ELF-1 (cell line): ENCODE data around the gene CLPSL1.

Experiments used
- DNase-seq: peaks from one replicate; pipeline ENCODE4 v3.0.0-alpha.2; 2016; ENCODE audit warnings: low read depth, low spot score

CLPSL1 gene

GRCh38 chr6:35795453-35796071 is 14.7 kb downstream of the CLPSL1 start:
- no peak for DNase-seq

DNA sequence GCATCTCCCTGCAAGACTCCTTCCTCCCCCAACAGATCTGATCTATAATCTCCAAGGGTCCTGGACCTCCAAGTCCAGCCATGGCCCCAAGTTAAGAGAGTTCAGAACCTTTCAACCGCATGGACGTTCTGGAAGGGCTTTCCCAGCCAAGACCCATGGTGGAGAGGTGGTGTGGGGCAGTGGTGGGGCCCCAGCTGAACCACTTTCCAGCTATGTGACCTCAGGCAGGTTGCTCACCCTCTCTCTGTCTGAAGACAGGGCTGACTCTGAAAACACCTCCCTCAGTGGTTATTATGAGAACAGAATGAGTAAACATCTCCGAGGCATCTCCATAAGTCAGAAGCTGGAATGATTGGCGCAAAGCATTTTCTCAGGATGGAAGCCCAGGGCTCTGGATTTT is 15.4 kb downstream of the CLPSL1 start:
- no peak for DNase-seq

DNA sequence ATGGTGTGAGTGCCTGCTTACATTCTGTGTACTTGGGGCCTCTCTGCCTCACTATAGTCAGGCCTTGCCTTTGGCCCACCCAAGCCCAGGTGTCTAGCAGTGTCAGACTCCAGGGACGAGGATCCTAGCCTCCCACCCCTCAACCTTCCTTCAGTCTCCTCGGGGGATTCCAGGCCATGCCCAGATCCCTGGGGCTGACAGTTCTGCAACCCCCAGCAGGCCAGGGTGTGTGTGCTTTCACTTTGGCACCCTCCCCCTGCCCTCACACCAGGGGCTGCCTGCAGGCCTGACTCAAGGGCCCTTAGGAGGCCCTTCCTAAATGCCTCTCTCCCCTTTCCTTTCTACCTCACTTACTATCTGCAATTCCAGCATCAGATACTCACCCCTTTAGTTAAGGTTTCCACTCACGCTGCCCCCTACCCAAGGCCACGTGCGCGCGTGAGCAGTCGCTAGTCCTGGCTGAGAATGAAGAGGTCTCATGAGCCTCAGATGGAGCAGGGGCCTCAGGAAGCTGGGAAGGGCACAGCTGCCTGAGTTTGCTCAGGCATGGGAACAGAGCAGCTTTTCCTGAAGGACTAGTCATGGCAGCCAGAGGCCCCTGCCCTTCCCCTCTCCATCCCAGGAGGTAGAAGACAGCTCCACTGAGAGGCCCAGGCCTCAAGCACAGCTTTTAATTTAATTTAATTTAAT is 17.2 kb downstream of the CLPSL1 start:
- DNase-seq = peak; percentile 32

DNA sequence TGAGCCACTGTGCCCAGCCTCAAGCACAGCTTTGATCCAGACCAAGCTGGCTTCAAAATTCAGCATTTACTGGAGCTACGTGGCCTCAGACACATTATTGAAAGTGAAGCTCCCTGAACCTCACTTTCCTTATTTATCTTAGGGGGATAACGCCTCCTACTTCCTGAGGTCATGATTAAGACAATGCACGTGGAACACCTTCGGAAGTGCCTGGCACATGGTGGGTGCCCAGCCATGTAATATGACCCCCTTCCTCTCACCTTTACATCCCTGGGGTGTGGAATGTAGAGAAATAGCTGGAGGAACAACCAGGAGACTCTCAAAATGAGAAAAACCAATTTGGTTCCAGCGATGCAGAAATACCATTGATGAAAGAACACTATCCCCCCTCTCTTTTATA is 17.9 kb downstream of the CLPSL1 start:
- DNase-seq = no peak

DNA sequence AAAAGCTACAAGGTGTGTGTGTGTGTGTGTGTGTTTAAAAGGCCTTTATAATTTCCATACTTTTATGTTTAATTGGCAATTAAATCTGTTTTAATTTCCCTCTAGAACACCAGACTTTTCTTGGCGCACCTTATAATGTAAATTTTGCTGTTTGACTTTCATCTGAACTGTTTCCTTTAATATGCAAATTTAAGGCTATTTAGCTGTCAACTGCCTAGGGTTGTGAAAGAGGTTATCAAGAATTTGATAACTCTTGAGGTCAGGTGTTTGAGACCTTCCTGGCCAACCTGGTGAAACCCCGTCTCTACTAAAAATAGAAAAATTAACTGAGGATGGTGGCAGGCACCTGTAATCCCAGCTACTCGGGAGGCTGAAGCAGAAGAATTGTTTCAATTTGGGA is 20.3 kb downstream of the CLPSL1 start:
- no peak for DNase-seq

GRCh38 chr6:35804996-35805736 is 24.3 kb downstream of the CLPSL1 start, which contains the start of gene LHFPL5:
LHFPL5 (plus strand) TSS chr6:35805352; CDS start chr6:35805671, 319 bp downstream.
- DNase-seq = peak; percentile 89

DNA sequence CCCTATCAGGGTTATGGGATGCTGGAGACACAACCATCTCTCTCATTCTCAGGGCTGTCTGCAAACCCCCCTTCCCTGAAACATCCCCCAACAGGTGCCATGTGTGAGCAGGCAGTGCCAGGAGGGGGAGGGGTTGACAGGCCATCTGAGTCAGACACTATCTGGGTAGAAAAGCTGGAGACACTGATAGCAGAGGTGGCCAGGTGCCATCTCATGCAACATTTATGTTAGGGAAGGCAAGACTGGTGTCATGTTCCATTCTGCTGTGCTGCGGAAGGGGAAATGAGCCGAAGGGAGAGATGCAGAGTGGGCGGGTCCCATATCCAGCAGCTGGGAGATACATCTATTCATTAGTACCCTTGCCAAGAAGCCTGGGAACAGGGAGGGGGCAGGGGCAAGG is 27.9 kb downstream of the CLPSL1 start:
- no peak for DNase-seq

DNA sequence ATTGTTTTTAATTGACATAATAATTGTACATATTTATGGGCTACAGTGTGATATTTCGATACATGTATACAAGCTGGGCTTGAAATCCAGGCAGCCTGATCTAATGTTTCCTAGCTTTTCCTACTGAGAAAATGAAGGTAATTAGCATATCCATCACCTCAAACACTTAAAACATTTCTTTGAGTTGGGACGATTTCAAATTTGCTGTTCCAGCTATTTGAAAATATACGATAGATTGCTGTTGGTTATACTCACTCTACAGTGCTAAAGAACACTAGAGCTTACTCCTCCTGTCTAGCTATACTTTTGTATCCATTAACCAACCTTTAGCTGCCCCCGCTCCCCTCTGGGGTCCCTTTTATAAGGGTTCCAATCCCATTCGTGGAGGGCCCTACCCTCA is 29.0 kb downstream of the CLPSL1 start:
- no peak for DNase-seq

DNA sequence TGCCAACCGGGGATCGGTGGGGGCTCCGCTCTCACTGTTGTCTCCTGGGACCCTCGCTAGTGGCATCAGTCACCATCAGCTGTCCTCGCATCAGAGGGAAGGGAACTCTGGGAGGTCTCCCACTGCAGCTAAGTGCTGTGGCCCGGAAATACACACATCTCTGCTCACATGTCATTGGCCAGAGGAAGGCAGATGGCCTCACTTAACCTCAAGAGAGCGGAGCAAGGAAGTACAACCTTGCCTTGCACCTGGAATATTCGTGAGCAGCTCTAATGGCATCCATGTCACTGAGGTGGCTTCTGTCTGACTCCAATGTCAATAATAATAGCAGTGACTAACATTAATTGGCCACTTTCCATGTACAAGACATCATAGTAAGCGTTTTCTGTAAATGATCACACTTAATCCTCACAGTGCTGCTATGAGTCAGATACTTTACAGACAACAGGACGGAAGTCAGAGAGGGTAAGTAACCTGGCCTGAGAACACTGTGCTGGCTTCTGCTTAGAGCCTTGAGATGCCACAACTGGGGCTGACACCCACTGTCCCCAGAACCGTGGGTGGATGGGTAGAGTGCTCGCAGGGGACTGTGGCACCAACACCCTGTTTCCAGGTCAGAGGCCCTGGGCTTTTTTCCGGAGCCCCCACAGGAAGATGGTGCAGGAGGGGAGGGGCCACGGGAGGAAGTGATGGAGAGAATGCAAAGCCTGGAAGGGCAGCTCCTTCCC is 30.3 kb downstream of the CLPSL1 start:
- no peak for DNase-seq

DNA sequence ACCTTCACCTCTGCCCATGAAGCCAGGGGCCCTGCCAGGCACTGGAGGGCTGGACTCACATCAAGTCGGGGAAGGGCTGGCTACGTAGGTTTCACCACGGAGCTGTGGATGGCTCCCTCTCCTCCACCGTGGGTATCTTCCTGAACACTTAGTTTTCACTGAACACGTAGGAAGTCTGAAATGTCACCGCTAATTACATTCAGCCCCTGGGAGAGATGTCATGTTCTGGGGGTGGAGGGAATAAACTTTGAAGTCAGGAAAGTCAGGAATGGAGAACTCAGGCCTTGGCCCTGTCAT is 30.8 kb downstream of the CLPSL1 start:
- no peak for DNase-seq

- DNase-seq = no peak
Measured at GRCh38 chr6:35817515-35817914, 36.7 kb downstream of the CLPSL1 start.

DNA sequence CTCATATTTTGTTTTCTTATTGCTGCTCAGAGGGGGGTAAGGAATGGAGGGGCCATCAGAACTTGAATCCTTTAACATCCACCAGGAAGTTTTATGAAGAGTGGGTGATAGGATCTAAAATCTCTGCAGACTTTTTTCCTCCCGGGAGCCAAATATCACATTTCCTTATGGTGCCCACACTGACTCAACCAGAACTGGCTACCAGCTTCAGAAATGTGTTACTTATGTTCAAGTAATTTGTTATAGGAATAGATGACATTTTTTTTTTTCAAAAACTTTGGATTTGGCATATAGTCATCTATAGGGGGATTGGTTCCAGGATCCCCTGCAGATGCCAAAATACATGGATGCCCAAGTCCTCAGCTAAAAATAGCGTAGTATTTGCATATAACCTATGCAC is 42.8 kb downstream of the CLPSL1 start:
- DNase-seq = no peak

GRCh38 chr6:35824552-35825192 is 43.9 kb downstream of the CLPSL1 start:
- no peak for DNase-seq

DNA sequence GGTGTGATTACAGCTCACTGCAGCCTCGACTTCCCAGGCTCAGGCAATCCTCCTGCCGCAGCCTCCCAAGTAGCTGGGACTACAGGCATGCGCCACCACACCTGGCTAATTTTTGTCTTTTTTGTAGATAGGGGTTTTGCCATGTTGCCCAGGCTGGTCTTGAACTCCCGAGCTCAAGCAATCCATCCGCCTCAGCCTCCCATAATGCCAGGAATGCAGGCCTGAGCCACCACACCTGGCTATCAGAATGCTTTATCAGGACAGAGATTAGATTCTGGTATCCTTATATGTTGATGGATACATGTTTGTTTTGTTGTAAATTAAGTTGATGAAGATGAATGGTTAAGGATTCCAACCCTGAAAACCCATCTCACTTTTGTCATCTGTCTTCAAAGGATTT is 48.5 kb downstream of the CLPSL1 start:
- DNase-seq = no peak

DNA sequence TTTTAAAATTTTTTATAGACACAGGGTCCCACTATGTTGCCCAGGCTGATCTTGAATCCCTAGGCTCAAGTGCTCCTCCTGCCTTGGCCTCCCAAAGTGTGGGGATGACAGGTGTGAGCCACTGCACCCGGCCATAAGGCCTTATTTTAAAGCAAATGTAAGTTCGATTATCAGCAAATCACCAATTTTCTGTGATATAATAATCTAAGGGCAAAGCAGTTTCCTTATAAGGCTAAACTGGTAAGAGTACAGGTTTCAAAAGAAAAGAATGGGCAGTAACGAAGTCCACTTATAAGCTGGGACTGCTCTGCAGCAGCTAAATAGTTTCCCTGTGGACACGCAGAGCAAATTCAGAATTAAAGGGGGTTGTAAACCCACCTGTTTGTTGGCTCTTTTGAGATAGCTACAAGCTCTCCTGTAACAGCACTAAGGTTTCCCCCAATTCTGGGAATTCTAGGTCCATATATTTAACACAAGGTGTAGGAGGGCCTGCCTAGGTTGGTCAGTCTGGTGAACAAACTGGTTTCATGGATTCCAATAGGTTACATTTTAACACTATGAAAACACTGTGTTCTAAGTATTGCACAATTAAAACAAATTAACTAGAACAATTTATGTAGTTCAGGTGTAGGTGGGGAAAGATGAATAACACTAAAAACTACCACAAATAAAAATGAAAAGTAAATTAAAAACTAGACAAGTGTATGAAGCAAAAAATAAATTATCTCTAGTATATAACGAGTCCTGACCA is 50.6 kb downstream of the CLPSL1 start:
- DNase-seq = no peak

- no peak for DNase-seq
Measured at GRCh38 chr6:35833536-35833935, 52.7 kb downstream of the CLPSL1 start.
